Measurements from ENCODE around the gene OASL.

Gene OASL

DNA sequence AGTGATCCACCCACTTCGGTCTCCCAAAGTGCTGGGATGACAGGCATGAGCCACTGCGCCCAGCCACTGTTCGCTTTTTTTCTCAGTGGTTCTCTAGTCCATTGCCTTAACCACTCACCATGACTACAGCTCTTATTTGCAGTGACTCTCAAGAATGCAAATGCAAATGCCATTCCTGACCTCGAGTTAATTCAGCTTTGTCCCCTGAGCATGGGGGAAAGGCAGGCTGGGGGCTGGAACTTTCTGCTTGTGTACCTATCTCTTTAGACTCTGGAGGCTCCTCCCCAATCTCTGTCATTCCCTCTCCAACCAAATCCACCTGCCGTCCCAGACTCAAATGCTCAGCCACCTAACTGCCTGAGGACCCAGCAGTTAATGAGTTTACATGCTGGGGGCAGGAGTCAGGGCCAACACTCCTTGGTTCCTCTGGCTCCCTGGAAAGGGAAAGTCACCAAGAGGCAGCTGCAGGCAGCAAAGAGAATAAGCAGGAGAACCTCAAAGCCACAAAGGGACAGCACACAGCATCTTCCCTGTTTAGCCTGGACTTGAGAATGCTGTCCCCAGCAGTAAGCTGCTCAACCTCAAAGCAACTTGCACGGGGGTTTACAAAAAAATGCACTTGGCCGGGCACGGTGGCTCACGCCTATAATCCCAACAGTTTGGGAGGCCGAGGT lies 66.0 kb downstream of the OASL start:
- Histone ChIP-seq H3K27ac (ENCODE audit: low read depth, low read length) (peak overlapping the region; percentile 34; the same call in 1 of the 2 replicates), H3K27me3 (ENCODE audit: insufficient read depth, low read length) (no peaks in the 10 kb centered on the region), H3K36me3 (ENCODE audit: insufficient read depth, low read length) (no peaks in the 10 kb centered on the region), H3K4me1 (ENCODE audit: insufficient read depth, low read length) (no peaks in the 10 kb centered on the region), H3K9ac (ENCODE audit: low read depth, low read length) (no peak overlapping the region), H3K9me3 (ENCODE audit: insufficient read depth, low read depth, low read length) (no peaks in the 10 kb centered on the region), H3K4me3 (ENCODE audit: low read length) (no peak overlapping the region)
- WGBS = 52% methylated on average over 10 of the region's 10 CpGs

DNA sequence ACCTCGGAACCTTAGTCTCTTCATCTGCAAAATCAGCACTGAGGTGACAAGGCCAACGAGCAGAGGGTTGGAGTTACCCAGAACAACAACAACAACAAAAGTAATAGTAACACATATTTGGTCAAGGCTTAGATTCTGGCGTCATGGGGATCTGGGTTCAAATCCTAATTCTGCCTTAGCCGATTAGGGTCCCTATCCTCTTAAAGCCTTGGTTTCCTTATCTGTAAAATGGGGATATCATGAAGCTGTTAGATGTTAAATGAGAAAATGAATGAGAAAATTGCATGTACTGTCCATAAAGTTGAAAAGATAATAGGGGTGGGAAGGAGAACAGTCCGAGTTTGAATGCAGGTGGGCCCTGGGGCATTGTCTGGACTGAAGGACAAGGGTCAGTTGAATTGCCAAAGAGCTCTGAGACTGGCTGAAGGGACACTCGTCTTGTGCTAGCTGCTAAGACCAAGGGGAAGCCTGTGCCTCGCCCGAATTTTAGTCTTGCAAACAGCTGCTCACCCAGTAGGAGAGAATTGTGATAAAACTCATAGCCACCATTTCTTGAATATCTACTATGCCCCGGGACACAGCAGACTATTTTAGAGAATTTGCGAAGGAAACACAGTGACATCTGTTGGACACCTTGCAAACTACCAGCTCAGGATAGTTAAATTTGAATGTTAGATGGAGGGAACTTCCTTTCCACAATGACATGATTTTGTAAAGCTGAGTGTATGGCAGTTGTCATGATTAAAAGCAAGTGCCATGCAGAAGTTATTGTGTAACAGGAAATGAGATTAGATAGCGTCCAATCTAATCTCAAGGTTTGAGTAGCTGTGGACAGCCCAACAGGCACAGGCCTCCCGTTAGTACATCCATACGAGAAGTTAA lies 67.5 kb downstream of the OASL start:
- 59% methylated on average over 13 of the region's 13 CpGs for WGBS
- no peaks in the 10 kb centered on the region for H3K4me1 ChIP-seq (ENCODE audit: insufficient read depth, low read length)
- no peaks in the 10 kb centered on the region for H3K36me3 ChIP-seq (ENCODE audit: insufficient read depth, low read length)
- H3K9ac ChIP-seq (ENCODE audit: low read depth, low read length) = no peak overlapping the region
- no peaks in the 10 kb centered on the region for H3K27me3 ChIP-seq (ENCODE audit: insufficient read depth, low read length)
- H3K27ac ChIP-seq (ENCODE audit: low read depth, low read length) = no peak overlapping the region
- no peak overlapping the region for H3K4me3 ChIP-seq (ENCODE audit: low read length)
- H3K9me3 ChIP-seq (ENCODE audit: insufficient read depth, low read depth, low read length) = no peaks in the 10 kb centered on the region

DNA sequence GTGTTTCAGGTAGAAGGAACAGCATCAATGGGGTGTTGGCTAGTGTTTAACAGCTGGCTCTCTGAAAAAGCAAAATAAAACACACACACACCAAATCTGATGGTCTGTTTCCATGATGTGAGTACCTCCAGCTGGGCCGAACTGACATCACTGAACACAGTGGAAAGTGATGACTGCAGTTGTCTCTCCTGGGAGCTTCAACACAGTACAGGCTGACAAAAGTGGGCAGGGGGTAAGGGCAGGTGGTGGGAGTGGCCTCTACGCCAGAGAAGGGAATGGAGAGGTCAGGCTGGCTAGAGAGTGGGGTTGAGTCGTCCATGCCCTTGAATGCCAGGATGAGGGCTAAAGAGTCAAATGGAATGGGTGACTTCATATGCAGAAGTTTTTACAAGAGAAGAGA lies 68.7 kb downstream of the OASL start:
- H3K4me1 ChIP-seq (ENCODE audit: insufficient read depth, low read length) = peaks cover 3% of the 10 kb centered on the region; the same call in 1 of the 2 replicates
- no peaks in the 10 kb centered on the region for H3K27me3 ChIP-seq (ENCODE audit: insufficient read depth, low read length)
- no peak overlapping the region for H3K4me3 ChIP-seq (ENCODE audit: low read length)
- H3K27ac ChIP-seq (ENCODE audit: low read depth, low read length) = no peak overlapping the region
- no peaks in the 10 kb centered on the region for H3K9me3 ChIP-seq (ENCODE audit: insufficient read depth, low read depth, low read length)
- no peak overlapping the region for H3K9ac ChIP-seq (ENCODE audit: low read depth, low read length)
- no peaks in the 10 kb centered on the region for H3K36me3 ChIP-seq (ENCODE audit: insufficient read depth, low read length)
- WGBS = 81% methylated on average over 3 of the region's 3 CpGs

All from HUES64 (cell line).